Measurements from ENCODE around the gene PLXNA4.

The PLXNA4 gene

GRCh38 chr7:132225216-132226030 lies 350.8 kb downstream of the PLXNA4 start:
- no peak for DNase-seq (ENCODE audit: low read depth in 2 of 2, low spot score in 1 of 2)

- DNase-seq (ENCODE audit: low read depth in 2 of 2, low spot score in 1 of 2) = no peak
These were observed 354.9 kb downstream of the PLXNA4 start for GRCh38 chr7:132221356-132221755.

- no peak for DNase-seq (ENCODE audit: low read depth in 2 of 2, low spot score in 1 of 2)
These were observed 356.2 kb downstream of the PLXNA4 start for GRCh38 chr7:132220060-132220459.

GRCh38 chr7:132218876-132219275 lies 357.4 kb downstream of the PLXNA4 start:
- no peak for DNase-seq (ENCODE audit: low read depth in 2 of 2, low spot score in 1 of 2)

GRCh38 chr7:132216847-132217525 lies 359.3 kb downstream of the PLXNA4 start:
- DNase-seq (ENCODE audit: low read depth in 2 of 2, low spot score in 1 of 2) = no peak

GRCh38 chr7:132214452-132214851 lies 361.8 kb downstream of the PLXNA4 start:
- no peak for DNase-seq (ENCODE audit: low read depth in 2 of 2, low spot score in 1 of 2)

- no peak for DNase-seq (ENCODE audit: low read depth in 2 of 2, low spot score in 1 of 2)
These were observed 362.7 kb downstream of the PLXNA4 start for GRCh38 chr7:132213583-132213982.

- no peak for DNase-seq (ENCODE audit: low read depth in 2 of 2, low spot score in 1 of 2)
These were observed 364.3 kb downstream of the PLXNA4 start for GRCh38 chr7:132211971-132212370.

GRCh38 chr7:132210821-132211220 lies 365.4 kb downstream of the PLXNA4 start:
- DNase-seq (ENCODE audit: low read depth in 2 of 2, low spot score in 1 of 2) = no peak

- no peak for DNase-seq (ENCODE audit: low read depth in 2 of 2, low spot score in 1 of 2)
These were observed 368.5 kb downstream of the PLXNA4 start for GRCh38 chr7:132207782-132208181.

- DNase-seq (ENCODE audit: low read depth in 2 of 2, low spot score in 1 of 2) = no peak
These were observed 369.1 kb downstream of the PLXNA4 start for GRCh38 chr7:132207211-132207610.

- no peak for DNase-seq (ENCODE audit: low read depth in 2 of 2, low spot score in 1 of 2)
These were observed 369.7 kb downstream of the PLXNA4 start for GRCh38 chr7:132206594-132206993.

- DNase-seq (ENCODE audit: low read depth in 2 of 2, low spot score in 1 of 2) = no peak
These were observed 370.8 kb downstream of the PLXNA4 start for GRCh38 chr7:132205509-132205908.

- DNase-seq (ENCODE audit: low read depth in 2 of 2, low spot score in 1 of 2) = no peak
These were observed 373.2 kb downstream of the PLXNA4 start for GRCh38 chr7:132203021-132203420.

GRCh38 chr7:132202541-132202940 lies 373.7 kb downstream of the PLXNA4 start:
- no peak for DNase-seq (ENCODE audit: low read depth in 2 of 2, low spot score in 1 of 2)

GRCh38 chr7:132200141-132200540 lies 376.1 kb downstream of the PLXNA4 start:
- DNase-seq (ENCODE audit: low read depth in 2 of 2, low spot score in 1 of 2) = no peak

- no peak for DNase-seq (ENCODE audit: low read depth in 2 of 2, low spot score in 1 of 2)
These were observed 376.6 kb downstream of the PLXNA4 start for GRCh38 chr7:132199626-132200025.

GRCh38 chr7:132197772-132198171 lies 378.5 kb downstream of the PLXNA4 start:
- no peak for DNase-seq (ENCODE audit: low read depth in 2 of 2, low spot score in 1 of 2)

GRCh38 chr7:132193898-132194297 lies 382.4 kb downstream of the PLXNA4 start:
- DNase-seq (ENCODE audit: low read depth in 2 of 2, low spot score in 1 of 2) = no peak

- DNase-seq (ENCODE audit: low read depth in 2 of 2, low spot score in 1 of 2) = no peak
These were observed 383.5 kb downstream of the PLXNA4 start for GRCh38 chr7:132192809-132193208.

GRCh38 chr7:132191418-132191817 lies 384.9 kb downstream of the PLXNA4 start:
- DNase-seq (ENCODE audit: low read depth in 2 of 2, low spot score in 1 of 2) = no peak

GRCh38 chr7:132190683-132191082 lies 385.6 kb downstream of the PLXNA4 start:
- no peak for DNase-seq (ENCODE audit: low read depth in 2 of 2, low spot score in 1 of 2)

- no peak for DNase-seq (ENCODE audit: low read depth in 2 of 2, low spot score in 1 of 2)
These were observed 386.4 kb downstream of the PLXNA4 start for GRCh38 chr7:132189881-132190280.
